GM12891 (cell line): ENCODE data around the gene PIK3R3.

Experiments used
- DNase-seq: peaks from one replicate; pipeline ENCODE4 v3.0.0; 2011; ENCODE audit warnings: low spot score; ENCODE audit not compliant: insufficient read length
- FAIRE-seq: peaks from 2 replicates; lab custom pipeline; 2011; peaks lifted over from hg19 to GRCh38; lab: Jason Lieb, UNC
- PAX5 ChIP-seq: IDR thresholded peaks from 2 replicates; pipeline ENCODE4 v1.6.1; 2011; ENCODE audit warnings: low read length, moderate library complexity, mild to moderate bottlenecking; ENCODE audit not compliant: insufficient read depth, severe bottlenecking
- POLR2A ChIP-seq: IDR thresholded peaks from 2 replicates; pipeline ENCODE4 v1.6.1; 2011; ENCODE audit warnings: low read depth, low read length, control low read depth
- POLR2AphosphoS5 ChIP-seq: IDR thresholded peaks from 2 replicates; pipeline ENCODE4 v1.6.1; 2011; ENCODE audit warnings: low read depth, low read length, control low read depth
- POU2F2 ChIP-seq: IDR thresholded peaks from 2 replicates; pipeline ENCODE4 v1.6.1; 2011; ENCODE audit warnings: low read depth, mild to moderate bottlenecking, control low read depth, low read length, moderate library complexity
- SPI1 ChIP-seq: IDR thresholded peaks from 2 replicates; pipeline ENCODE4 v1.6.1; 2011; ENCODE audit warnings: low read depth, low read length, control low read depth
- TAF1 ChIP-seq: IDR thresholded peaks from 2 replicates; pipeline ENCODE4 v1.6.1; 2011; ENCODE audit warnings: low read depth, low read length, control low read depth

The PIK3R3 gene

GRCh38 chr1:46173361-46173856 lies 41.0 kb upstream of the PIK3R3 start:
- FAIRE-seq (peak; percentile 9), DNase-seq (no peak)
- no peak for TF ChIP-seq PAX5
- no peak for TF ChIP-seq SPI1
- TF ChIP-seq POLR2AphosphoS5 = no peak
- no peak for TF ChIP-seq POLR2A
- no peak for TF ChIP-seq POU2F2
- no peak for TF ChIP-seq TAF1

GRCh38 chr1:46172321-46172720 lies 39.9 kb upstream of the PIK3R3 start:
- DNase-seq (no peak), FAIRE-seq (no peak)
- TF ChIP-seq POU2F2 (no peak), POLR2AphosphoS5 (no peak), POLR2A (no peak), SPI1 (no peak)

GRCh38 chr1:46171871-46172270 lies 39.4 kb upstream of the PIK3R3 start:
- TF ChIP-seq POLR2AphosphoS5 (no peak), SPI1 (no peak), PAX5 (no peak), POU2F2 (no peak), TAF1 (no peak), POLR2A (no peak)
- FAIRE-seq (no peak), DNase-seq (no peak)

- DNase-seq = no peak
- FAIRE-seq = no peak
- TF ChIP-seq POLR2AphosphoS5 (no peak), TAF1 (no peak), POU2F2 (no peak), POLR2A (no peak), SPI1 (no peak), PAX5 (no peak)
These were observed 38.9 kb upstream of the PIK3R3 start for GRCh38 chr1:46171351-46171750.

GRCh38 chr1:46169811-46170454 lies 37.5 kb upstream of the PIK3R3 start:
- no peak for FAIRE-seq
- TF ChIP-seq PAX5 (no peak), POLR2AphosphoS5 (no peak), SPI1 (no peak), POLR2A (no peak), TAF1 (no peak), POU2F2 (no peak)
- no peak for DNase-seq

GRCh38 chr1:46168477-46168876 lies 36.0 kb upstream of the PIK3R3 start:
- no peak for DNase-seq
- no peak for FAIRE-seq

GRCh38 chr1:46166521-46167462 lies 34.4 kb upstream of the PIK3R3 start:
- FAIRE-seq = peak; percentile 95

More at GRCh38 chr1:46168477-46168876, 36.0 kb upstream of the PIK3R3 start:
- TF ChIP-seq TAF1 = no peak
- TF ChIP-seq POLR2AphosphoS5 = no peak
- TF ChIP-seq SPI1 = no peak
- TF ChIP-seq POU2F2 = no peak
- no peak for TF ChIP-seq POLR2A
- TF ChIP-seq PAX5 = no peak

GRCh38 chr1:46160212-46160611 lies 27.8 kb upstream of the PIK3R3 start:
- DNase-seq (no peak), FAIRE-seq (no peak)
- TF ChIP-seq POLR2A (no peak), PAX5 (no peak), TAF1 (no peak), SPI1 (no peak), POLR2AphosphoS5 (no peak), POU2F2 (no peak)

More at GRCh38 chr1:46166521-46167462, 34.4 kb upstream of the PIK3R3 start:
- DNase-seq = peak; percentile 65
- TF ChIP-seq POLR2AphosphoS5 (no peak), SPI1 (peak; percentile 28; the same call in 1 of the 2 replicates)

- DNase-seq (no peak), FAIRE-seq (peak; percentile 76)
- TF ChIP-seq TAF1 = no peak
- TF ChIP-seq SPI1 = no peak
These were observed 27.1 kb upstream of the PIK3R3 start for GRCh38 chr1:46159516-46159915.

GRCh38 chr1:46158312-46159281 lies 26.2 kb upstream of the PIK3R3 start:
- no peak for TF ChIP-seq PAX5
- TF ChIP-seq SPI1 = no peak
- no peak for TF ChIP-seq POLR2A
- FAIRE-seq (no peak), DNase-seq (no peak)
